ENCODE measurements around the gene SLC9A4. TPM values are rescaled to one million over a fixed set of nuclear protein-coding genes. Genes with fewer than 3 reads are reported as not detected.

SLC9A4 gene
- total and polyA plus RNA-seq, 9 of the 15 experiments (the other 6 are each of a cell fraction or from before 2014, with no cell fraction given), result 0.04 to 0.15 (median 0.04) TPM; not detected in 5

DNA sequence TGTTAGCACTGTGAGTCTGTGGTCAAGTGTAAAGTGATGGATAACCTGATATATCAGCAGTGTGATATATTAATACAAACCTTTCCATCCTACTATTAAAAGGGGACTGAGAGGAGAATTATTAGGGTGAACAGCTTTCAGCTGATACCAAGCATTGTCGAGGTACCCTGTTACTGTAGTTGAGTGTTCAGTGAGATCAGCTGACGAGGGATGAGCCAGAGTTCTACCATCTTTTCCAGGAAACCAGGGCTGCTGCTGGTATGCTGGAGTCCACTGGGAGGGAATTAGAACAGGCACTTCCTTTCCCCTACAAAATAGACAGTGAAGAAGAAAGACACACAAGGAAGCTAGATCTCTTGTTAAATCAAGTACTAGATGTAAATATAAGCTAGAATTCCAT, 49.7 kb upstream of the SLC9A4 start (continued):
- TF ChIP-seq, protein P1, sequence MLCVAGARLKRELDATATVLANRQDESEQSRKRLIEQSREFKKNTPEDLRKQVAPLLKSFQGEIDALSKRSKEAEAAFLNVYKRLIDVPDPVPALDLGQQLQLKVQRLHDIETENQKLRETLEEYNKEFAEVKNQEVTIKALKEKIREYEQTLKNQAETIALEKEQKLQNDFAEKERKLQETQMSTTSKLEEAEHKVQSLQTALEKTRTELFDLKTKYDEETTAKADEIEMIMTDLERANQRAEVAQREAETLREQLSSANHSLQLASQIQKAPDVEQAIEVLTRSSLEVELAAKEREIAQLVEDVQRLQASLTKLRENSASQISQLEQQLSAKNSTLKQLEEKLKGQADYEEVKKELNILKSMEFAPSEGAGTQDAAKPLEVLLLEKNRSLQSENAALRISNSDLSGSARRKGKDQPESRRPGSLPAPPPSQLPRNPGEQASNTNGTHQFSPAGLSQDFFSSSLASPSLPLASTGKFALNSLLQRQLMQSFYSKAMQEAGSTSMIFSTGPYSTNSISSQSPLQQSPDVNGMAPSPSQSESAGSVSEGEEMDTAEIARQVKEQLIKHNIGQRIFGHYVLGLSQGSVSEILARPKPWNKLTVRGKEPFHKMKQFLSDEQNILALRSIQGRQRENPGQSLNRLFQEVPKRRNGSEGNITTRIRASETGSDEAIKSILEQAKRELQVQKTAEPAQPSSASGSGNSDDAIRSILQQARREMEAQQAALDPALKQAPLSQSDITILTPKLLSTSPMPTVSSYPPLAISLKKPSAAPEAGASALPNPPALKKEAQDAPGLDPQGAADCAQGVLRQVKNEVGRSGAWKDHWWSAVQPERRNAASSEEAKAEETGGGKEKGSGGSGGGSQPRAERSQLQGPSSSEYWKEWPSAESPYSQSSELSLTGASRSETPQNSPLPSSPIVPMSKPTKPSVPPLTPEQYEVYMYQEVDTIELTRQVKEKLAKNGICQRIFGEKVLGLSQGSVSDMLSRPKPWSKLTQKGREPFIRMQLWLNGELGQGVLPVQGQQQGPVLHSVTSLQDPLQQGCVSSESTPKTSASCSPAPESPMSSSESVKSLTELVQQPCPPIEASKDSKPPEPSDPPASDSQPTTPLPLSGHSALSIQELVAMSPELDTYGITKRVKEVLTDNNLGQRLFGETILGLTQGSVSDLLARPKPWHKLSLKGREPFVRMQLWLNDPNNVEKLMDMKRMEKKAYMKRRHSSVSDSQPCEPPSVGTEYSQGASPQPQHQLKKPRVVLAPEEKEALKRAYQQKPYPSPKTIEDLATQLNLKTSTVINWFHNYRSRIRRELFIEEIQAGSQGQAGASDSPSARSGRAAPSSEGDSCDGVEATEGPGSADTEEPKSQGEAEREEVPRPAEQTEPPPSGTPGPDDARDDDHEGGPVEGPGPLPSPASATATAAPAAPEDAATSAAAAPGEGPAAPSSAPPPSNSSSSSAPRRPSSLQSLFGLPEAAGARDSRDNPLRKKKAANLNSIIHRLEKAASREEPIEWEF (CRISPR knock-in tag; IDR thresholded peaks at IDR 0.05), result no peak
- no peak for TF ChIP-seq NR1H2 (CRISPR knock-in tag; IDR thresholded peaks at IDR 0.05)
- no peak for TF ChIP-seq SRSF1 (IDR thresholded peaks at IDR 0.05; ENCODE audit: low read depth, low read length)
- no peak for TF ChIP-seq ZNF507 (tag; conservative IDR thresholded peaks at IDR 0.05)
- no peak for TF ChIP-seq PHB2 (IDR thresholded peaks at IDR 0.05; ENCODE audit: low read depth)
- TF ChIP-seq, protein P2, sequence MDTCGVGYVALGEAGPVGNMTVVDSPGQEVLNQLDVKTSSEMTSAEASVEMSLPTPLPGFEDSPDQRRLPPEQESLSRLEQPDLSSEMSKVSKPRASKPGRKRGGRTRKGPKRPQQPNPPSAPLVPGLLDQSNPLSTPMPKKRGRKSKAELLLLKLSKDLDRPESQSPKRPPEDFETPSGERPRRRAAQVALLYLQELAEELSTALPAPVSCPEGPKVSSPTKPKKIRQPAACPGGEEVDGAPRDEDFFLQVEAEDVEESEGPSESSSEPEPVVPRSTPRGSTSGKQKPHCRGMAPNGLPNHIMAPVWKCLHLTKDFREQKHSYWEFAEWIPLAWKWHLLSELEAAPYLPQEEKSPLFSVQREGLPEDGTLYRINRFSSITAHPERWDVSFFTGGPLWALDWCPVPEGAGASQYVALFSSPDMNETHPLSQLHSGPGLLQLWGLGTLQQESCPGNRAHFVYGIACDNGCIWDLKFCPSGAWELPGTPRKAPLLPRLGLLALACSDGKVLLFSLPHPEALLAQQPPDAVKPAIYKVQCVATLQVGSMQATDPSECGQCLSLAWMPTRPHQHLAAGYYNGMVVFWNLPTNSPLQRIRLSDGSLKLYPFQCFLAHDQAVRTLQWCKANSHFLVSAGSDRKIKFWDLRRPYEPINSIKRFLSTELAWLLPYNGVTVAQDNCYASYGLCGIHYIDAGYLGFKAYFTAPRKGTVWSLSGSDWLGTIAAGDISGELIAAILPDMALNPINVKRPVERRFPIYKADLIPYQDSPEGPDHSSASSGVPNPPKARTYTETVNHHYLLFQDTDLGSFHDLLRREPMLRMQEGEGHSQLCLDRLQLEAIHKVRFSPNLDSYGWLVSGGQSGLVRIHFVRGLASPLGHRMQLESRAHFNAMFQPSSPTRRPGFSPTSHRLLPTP (IDR thresholded peaks at IDR 0.05; ENCODE audit: borderline replicate concordance, extremely low read depth, insufficient read length), result no peak
- no peak for TF ChIP-seq POLR2AphosphoS5 (IDR thresholded peaks at IDR 0.05; ENCODE audit: control insufficient read depth, insufficient read depth, low read depth, low read length)
- no peak for TF ChIP-seq ZNF124 (CRISPR knock-in tag; IDR thresholded peaks at IDR 0.05)
- TF ChIP-seq TARDBP (IDR thresholded peaks at IDR 0.05), result no peak
- TF ChIP-seq C11orf30 (IDR thresholded peaks at IDR 0.05; ENCODE audit: low read depth), result no peak
- TF ChIP-seq FUS (optimal IDR thresholded peaks at IDR 0.05; ENCODE audit: low read depth, low read length), result no peak
- no peak for TF ChIP-seq MEF2D (tag; conservative IDR thresholded peaks at IDR 0.05; ENCODE audit: low read depth)
- no peak for TF ChIP-seq FOXK2 (conservative IDR thresholded peaks at IDR 0.05 in 1 of 2, IDR thresholded peaks at IDR 0.05 in 1 of 2; ENCODE audit: low read depth in 2 of 2)
- TF ChIP-seq, protein P3, sequence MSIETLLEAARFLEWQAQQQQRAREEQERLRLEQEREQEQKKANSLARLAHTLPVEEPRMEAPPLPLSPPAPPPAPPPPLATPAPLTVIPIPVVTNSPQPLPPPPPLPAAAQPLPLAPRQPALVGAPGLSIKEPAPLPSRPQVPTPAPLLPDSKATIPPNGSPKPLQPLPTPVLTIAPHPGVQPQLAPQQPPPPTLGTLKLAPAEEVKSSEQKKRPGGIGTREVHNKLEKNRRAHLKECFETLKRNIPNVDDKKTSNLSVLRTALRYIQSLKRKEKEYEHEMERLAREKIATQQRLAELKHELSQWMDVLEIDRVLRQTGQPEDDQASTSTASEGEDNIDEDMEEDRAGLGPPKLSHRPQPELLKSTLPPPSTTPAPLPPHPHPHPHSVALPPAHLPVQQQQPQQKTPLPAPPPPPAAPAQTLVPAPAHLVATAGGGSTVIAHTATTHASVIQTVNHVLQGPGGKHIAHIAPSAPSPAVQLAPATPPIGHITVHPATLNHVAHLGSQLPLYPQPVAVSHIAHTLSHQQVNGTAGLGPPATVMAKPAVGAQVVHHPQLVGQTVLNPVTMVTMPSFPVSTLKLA (conservative IDR thresholded peaks at IDR 0.05), result no peak
- 0 out of 2 replicates have a peak, but pooled peaks have one; percentile 19 for TF ChIP-seq MAFG (tag; conservative IDR thresholded peaks at IDR 0.05)
- TF ChIP-seq RFX1 (IDR thresholded peaks at IDR 0.05), result no peak
- TF ChIP-seq ETS2 (tag; IDR thresholded peaks at IDR 0.05; ENCODE audit: borderline replicate concordance, poor library complexity, severe bottlenecking), result no peak
- no peak for TF ChIP-seq CGGBP1 (CRISPR knock-in tag; IDR thresholded peaks at IDR 0.05)
- TF ChIP-seq RBM22 (IDR thresholded peaks at IDR 0.05; ENCODE audit: low read depth, low read length, poor library complexity, severe bottlenecking), result no peak
- TF ChIP-seq IFI16 (CRISPR knock-in tag; IDR thresholded peaks at IDR 0.05), result no peak

Measured in K562 (cell line).